Activated B cell treated with CpG ODN at 0.5 μM for 24 hours (primary cell): ENCODE measurements around the gene CRHR1. TPM values are rescaled to one million over a fixed set of nuclear protein-coding genes. Genes with fewer than 3 reads are reported as not detected.

Experiments used
- ATAC-seq: fragments of 200-7000 bp; cut with Tn5 transposase; one replicate; pipeline ENCODE4 v1.10.0; 2021; ENCODE audit warnings: low read depth, mild to moderate bottlenecking, moderate library complexity
- CTCF ChIA-PET: fragments of 350-600 bp; sonication (Branson Sonifier 250); formaldehyde crosslinking; loops from one replicate; lab custom pipeline; 2021; ENCODE audit warnings: antibody characterized with exemption; lab: Charles Lee
- POLR2A ChIA-PET: fragments of 350-600 bp; sonication (Branson Sonifier 250); formaldehyde crosslinking; loops from one replicate; lab custom pipeline; 2021; ENCODE audit warnings: antibody characterized with exemption; lab: Charles Lee
- DNase-seq: peaks from one replicate; pipeline ENCODE4 v3.0.0; 2022
- H3K27ac Mint-ChIP-seq: one replicate; pipeline ENCODE4 v1.8.0; 2020; ENCODE audit warnings: mixed read lengths
- H3K27me3 Mint-ChIP-seq: one replicate; pipeline ENCODE4 v1.8.0; 2021; ENCODE audit warnings: mixed read lengths
- H3K36me3 Mint-ChIP-seq: one replicate; pipeline ENCODE4 v1.8.0; 2021; ENCODE audit warnings: low read depth, mixed read lengths
- H3K4me1 Mint-ChIP-seq: one replicate; pipeline ENCODE4 v1.8.0; 2021; ENCODE audit warnings: mixed read lengths
- H3K4me3 Mint-ChIP-seq: one replicate; pipeline ENCODE4 v1.8.0; 2020; ENCODE audit warnings: mild to moderate bottlenecking, mixed read lengths
- H3K9me3 Mint-ChIP-seq: one replicate; pipeline ENCODE4 v1.8.0; 2020; ENCODE audit warnings: mixed read lengths
- intact Hi-C: fragments of 100-400 bp; cut with micrococcal nuclease; formaldehyde crosslinking; loops from one replicate; pipeline ENCODE4 v1.15.1; 2024
- total RNA-seq: library from RNA; stranded (reverse); gene quantifications from 2 replicates; pipeline ENCODE4 v1.2.3, GENCODE V29; 2022
- TF ChIP-seq, protein P1 (sequence below): fragments of 200-600 bp; IDR thresholded peaks from one replicate; pipeline ENCODE4 v1.8.0; 2022; ENCODE audit warnings: antibody characterized with exemption, mild to moderate bottlenecking

CRHR1 gene
- total RNA-seq, 1 donor from 2014 or later: not detected

DNA sequence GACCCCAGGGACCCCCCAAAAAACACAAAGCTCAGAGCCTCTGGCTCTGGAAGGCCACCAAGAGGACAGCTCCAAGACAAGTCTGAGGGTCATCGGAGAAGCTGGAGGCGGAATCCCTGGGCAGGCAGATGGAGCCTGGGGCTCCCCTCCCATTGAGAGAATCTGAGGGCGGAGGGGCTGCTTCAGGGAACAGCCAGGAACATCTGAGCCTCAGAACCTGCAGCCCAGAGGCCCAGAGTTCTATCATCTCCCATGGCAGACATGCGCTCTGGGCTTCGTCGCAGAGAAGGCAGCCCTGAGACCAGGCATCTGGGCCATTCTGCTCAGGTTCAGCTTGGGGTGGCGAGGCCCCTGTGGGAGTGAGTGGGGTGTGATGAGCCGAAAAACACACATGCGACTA lies 53.5 kb downstream of the CRHR1 start:
- no peak overlapping the region for H3K27ac Mint-ChIP-seq
- H3K27me3 Mint-ChIP-seq: peaks cover 3% of the 10 kb centered on the region
- TF ChIP-seq, protein P1, sequence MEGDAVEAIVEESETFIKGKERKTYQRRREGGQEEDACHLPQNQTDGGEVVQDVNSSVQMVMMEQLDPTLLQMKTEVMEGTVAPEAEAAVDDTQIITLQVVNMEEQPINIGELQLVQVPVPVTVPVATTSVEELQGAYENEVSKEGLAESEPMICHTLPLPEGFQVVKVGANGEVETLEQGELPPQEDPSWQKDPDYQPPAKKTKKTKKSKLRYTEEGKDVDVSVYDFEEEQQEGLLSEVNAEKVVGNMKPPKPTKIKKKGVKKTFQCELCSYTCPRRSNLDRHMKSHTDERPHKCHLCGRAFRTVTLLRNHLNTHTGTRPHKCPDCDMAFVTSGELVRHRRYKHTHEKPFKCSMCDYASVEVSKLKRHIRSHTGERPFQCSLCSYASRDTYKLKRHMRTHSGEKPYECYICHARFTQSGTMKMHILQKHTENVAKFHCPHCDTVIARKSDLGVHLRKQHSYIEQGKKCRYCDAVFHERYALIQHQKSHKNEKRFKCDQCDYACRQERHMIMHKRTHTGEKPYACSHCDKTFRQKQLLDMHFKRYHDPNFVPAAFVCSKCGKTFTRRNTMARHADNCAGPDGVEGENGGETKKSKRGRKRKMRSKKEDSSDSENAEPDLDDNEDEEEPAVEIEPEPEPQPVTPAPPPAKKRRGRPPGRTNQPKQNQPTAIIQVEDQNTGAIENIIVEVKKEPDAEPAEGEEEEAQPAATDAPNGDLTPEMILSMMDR: no peak
- ChIA-PET CTCF (interaction anchor here (8.4 kb wide), 1 partner anchor 196 kb away, joined by 84 read pairs; no protein-coding TSS in a partner anchor), POLR2A (no interaction called here)
- no peak for ATAC-seq
- no peaks in the 10 kb centered on the region for H3K4me1 Mint-ChIP-seq
- intact Hi-C loops: no loop called here
- no peak overlapping the region for H3K4me3 Mint-ChIP-seq
- H3K36me3 Mint-ChIP-seq: no peaks in the 10 kb centered on the region
- H3K9me3 Mint-ChIP-seq: no peaks in the 10 kb centered on the region
- DNase-seq: no peak

- ATAC-seq: no peak
- Mint-ChIP-seq H3K27me3 (peaks cover 3% of the 10 kb centered on the region), H3K9me3 (no peaks in the 10 kb centered on the region), H3K27ac (no peak overlapping the region), H3K4me3 (no peak overlapping the region), H3K36me3 (no peaks in the 10 kb centered on the region), H3K4me1 (no peaks in the 10 kb centered on the region)
- no peak for DNase-seq
- ChIA-PET CTCF (interaction anchor here (8.4 kb wide), 1 partner anchor 198 kb away, joined by 84 read pairs; no protein-coding TSS in a partner anchor), POLR2A (no interaction called here)
- intact Hi-C loops: no loop called here
- TF ChIP-seq, protein P1: no peak
Observed at GRCh38 chr17:45838751-45839295, 54.7 kb downstream of the CRHR1 start.

DNA sequence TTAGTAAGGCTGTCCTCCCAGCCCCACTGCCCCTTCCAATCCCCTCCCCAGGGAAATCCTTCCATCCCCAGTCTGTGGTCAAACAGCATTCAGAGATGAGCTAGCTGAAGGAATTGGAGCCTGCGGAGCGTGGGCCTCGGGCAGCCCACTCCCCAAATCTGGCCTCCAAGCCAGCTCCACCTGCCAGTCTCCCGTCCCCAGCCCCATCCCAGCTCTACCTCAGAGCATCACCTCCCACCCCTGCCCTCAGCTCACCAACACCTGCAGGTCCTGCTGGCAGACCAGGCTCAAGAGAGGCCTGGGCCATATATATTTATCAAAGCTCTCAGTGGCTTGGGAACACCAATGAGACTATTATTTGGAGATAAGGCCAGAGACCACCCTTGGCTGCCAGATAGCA lies 55.3 kb downstream of the CRHR1 start:
- no peaks in the 10 kb centered on the region for H3K9me3 Mint-ChIP-seq
- POLR2A ChIA-PET: no interaction called here
- DNase-seq (no peak), ATAC-seq (no peak)
- no peak overlapping the region for H3K4me3 Mint-ChIP-seq
- TF ChIP-seq, protein P1: no peak
- H3K27ac Mint-ChIP-seq: no peak overlapping the region
- CTCF ChIA-PET: no interaction called here
- H3K27me3 Mint-ChIP-seq: peaks cover 3% of the 10 kb centered on the region
- no peaks in the 10 kb centered on the region for H3K4me1 Mint-ChIP-seq
- no peaks in the 10 kb centered on the region for H3K36me3 Mint-ChIP-seq
- intact Hi-C loops: no loop called here

- no peaks in the 10 kb centered on the region for H3K36me3 Mint-ChIP-seq
- no peak for DNase-seq
- TF ChIP-seq, protein P1: no peak
- ChIA-PET POLR2A (no interaction called here), CTCF (interaction anchor here (2.0 kb wide), 1 partner anchor 11 kb away, joined by 8 read pairs; no protein-coding TSS in a partner anchor)
- no peaks in the 10 kb centered on the region for H3K9me3 Mint-ChIP-seq
- intact Hi-C loops: no loop called here
- no peak for ATAC-seq
- H3K27ac Mint-ChIP-seq: no peak overlapping the region
- no peaks in the 10 kb centered on the region for H3K4me1 Mint-ChIP-seq
- H3K27me3 Mint-ChIP-seq: peaks cover 3% of the 10 kb centered on the region
- H3K4me3 Mint-ChIP-seq: no peak overlapping the region
Observed at GRCh38 chr17:45841186-45841585, 57.1 kb downstream of the CRHR1 start.

DNA sequence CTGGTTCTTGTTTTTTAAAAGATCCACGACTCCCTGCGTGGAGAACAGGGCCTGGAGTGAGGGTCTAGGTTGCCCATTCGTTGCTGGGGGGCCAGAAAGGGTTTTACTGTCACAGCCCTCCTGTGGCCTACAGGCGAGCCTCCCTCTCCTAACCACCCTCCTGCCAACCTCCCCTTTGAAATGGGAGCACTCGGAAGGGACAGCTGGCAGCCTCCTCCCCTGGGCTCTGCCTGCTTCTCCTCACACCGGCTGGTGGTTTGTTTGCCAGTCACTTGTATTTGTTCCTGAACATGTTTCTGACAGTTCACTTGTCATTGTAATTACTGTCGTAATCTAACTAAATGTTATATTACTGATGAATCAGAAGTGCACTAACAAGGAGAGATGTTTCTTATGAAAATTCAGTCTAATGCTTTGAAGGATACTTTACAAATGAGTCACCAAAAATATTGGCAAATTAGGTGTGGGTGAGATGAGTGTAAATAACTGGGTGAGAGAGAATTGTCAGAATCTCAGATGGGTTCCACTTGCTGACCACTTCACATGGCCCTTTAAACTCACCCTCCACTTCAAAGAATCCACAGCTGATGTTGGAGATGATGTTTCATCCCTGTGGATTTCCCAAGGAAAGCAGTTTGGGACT lies 57.9 kb downstream of the CRHR1 start:
- Mint-ChIP-seq H3K4me1 (no peaks in the 10 kb centered on the region), H3K9me3 (no peaks in the 10 kb centered on the region), H3K36me3 (no peaks in the 10 kb centered on the region), H3K27me3 (peaks cover under 1% of the 10 kb centered on the region), H3K4me3 (no peak overlapping the region), H3K27ac (no peak overlapping the region)
- ChIA-PET CTCF (interaction anchor here (2.0 kb wide), 1 partner anchor 11 kb away, joined by 8 read pairs; no protein-coding TSS in a partner anchor), POLR2A (no interaction called here)
- ATAC-seq (no peak), DNase-seq (no peak)
- TF ChIP-seq, protein P1: no peak
- intact Hi-C loops: no loop called here
